ENCODE results near the gene CD48.

The CD48 gene

DNA sequence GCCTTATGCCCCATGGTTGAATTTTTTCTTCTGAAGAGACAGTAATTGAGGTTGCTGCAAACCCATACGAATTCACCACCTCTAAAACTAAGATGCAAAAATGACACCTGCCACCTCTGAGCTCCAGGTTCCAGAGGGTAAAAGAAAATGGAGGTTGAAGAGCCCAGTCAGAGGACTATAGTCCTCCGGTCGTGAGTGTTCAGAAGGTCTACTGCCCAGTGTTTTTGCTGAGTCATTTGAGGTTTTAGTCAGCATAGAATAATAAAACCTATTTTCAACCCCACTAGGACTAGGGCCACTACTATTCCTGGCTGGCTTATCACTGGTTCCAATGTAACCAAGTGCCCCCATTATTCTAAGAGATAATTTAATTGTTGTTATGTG lies 14.5 kb upstream of the CD48 start:
- H3K36me3 ChIP-seq, result no peaks in the 10 kb centered on the region
- no peak overlapping the region for H3K4me3 ChIP-seq (ENCODE audit: low read depth in 1 of 2, low read length in 1 of 2)
- TF ChIP-seq, protein P1, sequence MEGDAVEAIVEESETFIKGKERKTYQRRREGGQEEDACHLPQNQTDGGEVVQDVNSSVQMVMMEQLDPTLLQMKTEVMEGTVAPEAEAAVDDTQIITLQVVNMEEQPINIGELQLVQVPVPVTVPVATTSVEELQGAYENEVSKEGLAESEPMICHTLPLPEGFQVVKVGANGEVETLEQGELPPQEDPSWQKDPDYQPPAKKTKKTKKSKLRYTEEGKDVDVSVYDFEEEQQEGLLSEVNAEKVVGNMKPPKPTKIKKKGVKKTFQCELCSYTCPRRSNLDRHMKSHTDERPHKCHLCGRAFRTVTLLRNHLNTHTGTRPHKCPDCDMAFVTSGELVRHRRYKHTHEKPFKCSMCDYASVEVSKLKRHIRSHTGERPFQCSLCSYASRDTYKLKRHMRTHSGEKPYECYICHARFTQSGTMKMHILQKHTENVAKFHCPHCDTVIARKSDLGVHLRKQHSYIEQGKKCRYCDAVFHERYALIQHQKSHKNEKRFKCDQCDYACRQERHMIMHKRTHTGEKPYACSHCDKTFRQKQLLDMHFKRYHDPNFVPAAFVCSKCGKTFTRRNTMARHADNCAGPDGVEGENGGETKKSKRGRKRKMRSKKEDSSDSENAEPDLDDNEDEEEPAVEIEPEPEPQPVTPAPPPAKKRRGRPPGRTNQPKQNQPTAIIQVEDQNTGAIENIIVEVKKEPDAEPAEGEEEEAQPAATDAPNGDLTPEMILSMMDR (IDR thresholded peaks at IDR 0.05), result no peak
- peaks cover 47 to 53% of the 10 kb centered on the region in 2 experiments for H3K4me1 ChIP-seq (ENCODE audit: control insufficient read depth in 1 of 2, insufficient read depth in 1 of 2, low read depth in 1 of 2, low read length in 1 of 2)
- H3K9me3 ChIP-seq, result no peaks in the 10 kb centered on the region
- no peaks in the 10 kb centered on the region for H3K27me3 ChIP-seq
- peak overlapping the region; percentile 61 for H3K27ac ChIP-seq

GRCh38 chr1:160724465-160725242 lies 13.0 kb upstream of the CD48 start:
- no peaks in the 10 kb centered on the region for H3K9me3 ChIP-seq
- H3K36me3 ChIP-seq, result no peaks in the 10 kb centered on the region
- no peaks in the 10 kb centered on the region for H3K27me3 ChIP-seq
- TF ChIP-seq, protein P1 (IDR thresholded peaks at IDR 0.05), result no peak
- H3K27ac ChIP-seq, result no peak overlapping the region
- H3K4me1 ChIP-seq (ENCODE audit: control insufficient read depth in 1 of 2, insufficient read depth in 1 of 2, low read depth in 1 of 2, low read length in 1 of 2), result peaks cover 59 to 63% of the 10 kb centered on the region in 2 experiments
- H3K4me3 ChIP-seq (ENCODE audit: low read depth in 1 of 2, low read length in 1 of 2), result no peak overlapping the region

- no peaks in the 10 kb centered on the region for H3K27me3 ChIP-seq
Observed at GRCh38 chr1:160723332-160723731, 11.7 kb upstream of the CD48 start.

GRCh38 chr1:160722726-160723125 lies 11.1 kb upstream of the CD48 start:
- TF ChIP-seq, protein P1 (IDR thresholded peaks at IDR 0.05), result no peak
- H3K27me3 ChIP-seq, result no peaks in the 10 kb centered on the region
- no peaks in the 10 kb centered on the region for H3K9me3 ChIP-seq
- peaks cover 66 to 72% of the 10 kb centered on the region in 2 experiments for H3K4me1 ChIP-seq (ENCODE audit: control insufficient read depth in 1 of 2, insufficient read depth in 1 of 2, low read depth in 1 of 2, low read length in 1 of 2)
- no peak overlapping the region for H3K27ac ChIP-seq
- H3K36me3 ChIP-seq, result no peaks in the 10 kb centered on the region
- no peak overlapping the region for H3K4me3 ChIP-seq (ENCODE audit: low read depth in 1 of 2, low read length in 1 of 2)

More at GRCh38 chr1:160723332-160723731, 11.7 kb upstream of the CD48 start:
- H3K9me3 ChIP-seq, result no peaks in the 10 kb centered on the region
- H3K4me3 ChIP-seq (ENCODE audit: low read depth in 1 of 2, low read length in 1 of 2), result no peak overlapping the region
- no peaks in the 10 kb centered on the region for H3K36me3 ChIP-seq
- TF ChIP-seq, protein P1 (IDR thresholded peaks at IDR 0.05), result no peak
- peaks cover 61 to 68% of the 10 kb centered on the region in 2 experiments for H3K4me1 ChIP-seq (ENCODE audit: control insufficient read depth in 1 of 2, insufficient read depth in 1 of 2, low read depth in 1 of 2, low read length in 1 of 2)
- no peak overlapping the region for H3K27ac ChIP-seq

- peaks cover 66 to 73% of the 10 kb centered on the region in 2 experiments for H3K4me1 ChIP-seq (ENCODE audit: control insufficient read depth in 1 of 2, insufficient read depth in 1 of 2, low read depth in 1 of 2, low read length in 1 of 2)
- no peak overlapping the region for H3K4me3 ChIP-seq (ENCODE audit: low read depth in 1 of 2, low read length in 1 of 2)
- H3K27me3 ChIP-seq, result no peaks in the 10 kb centered on the region
- no peaks in the 10 kb centered on the region for H3K9me3 ChIP-seq
- TF ChIP-seq, protein P1 (IDR thresholded peaks at IDR 0.05), result no peak
- H3K36me3 ChIP-seq, result no peaks in the 10 kb centered on the region
- no peak overlapping the region for H3K27ac ChIP-seq
Observed at GRCh38 chr1:160721473-160721872, 9.9 kb upstream of the CD48 start.
